Measurements from ENCODE around the gene DMRTB1. TPM values are rescaled to one million over a fixed set of nuclear protein-coding genes. Genes with fewer than 3 reads are reported as not detected.

The DMRTB1 gene
- total RNA-seq, 1 donor from 2014 or later: not detected

DNA sequence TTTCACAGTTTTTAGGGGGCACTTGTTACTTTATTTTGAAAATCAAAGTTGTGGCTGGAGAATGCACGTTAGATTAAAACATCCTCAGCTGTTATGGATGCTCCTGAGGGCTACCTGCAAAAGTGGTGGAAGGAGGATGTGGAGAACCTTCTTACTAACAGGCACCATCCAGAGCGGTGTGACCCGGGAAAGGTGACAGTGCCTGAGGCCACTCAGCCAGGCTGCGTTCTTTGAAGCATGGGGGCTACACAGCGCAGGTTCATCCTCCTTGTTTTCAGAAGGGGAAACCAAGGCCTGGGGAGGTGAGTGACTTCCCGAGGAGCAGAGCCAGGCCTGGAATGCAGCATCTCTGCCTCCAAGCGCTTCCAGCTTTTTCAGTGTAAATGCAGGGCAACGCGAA, 24.0 kb downstream of the DMRTB1 start:
- H3K27me3 ChIP-seq (ENCODE audit: low read depth): peaks cover 38% of the 10 kb centered on the region
- no peak for TF ChIP-seq CTCF (IDR thresholded peaks at IDR 0.05)

DNA sequence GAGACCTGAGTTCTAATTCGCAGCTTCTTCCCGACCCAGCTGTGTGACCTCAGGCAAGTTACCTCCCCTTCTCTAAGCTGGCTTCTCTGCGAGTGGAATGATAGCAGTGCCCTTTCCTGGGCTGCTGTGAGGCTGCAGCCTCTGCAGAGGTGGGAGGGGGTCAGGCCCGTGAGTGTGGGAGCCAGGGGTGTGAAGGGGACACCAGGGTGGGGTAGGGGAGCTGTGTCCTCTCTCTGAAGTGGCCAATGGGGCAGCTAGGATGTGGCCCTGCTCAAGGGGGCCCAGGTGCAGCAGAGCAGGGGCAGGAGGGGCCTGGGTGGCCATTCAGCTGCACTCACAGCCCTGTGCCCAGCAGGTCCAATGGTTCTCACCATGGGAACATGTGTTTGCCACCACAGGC, 24.5 kb downstream of the DMRTB1 start:
- ATAC-seq: no peak
- TF ChIP-seq CTCF (IDR thresholded peaks at IDR 0.05): no peak
- Histone ChIP-seq H3K36me3 (no peaks in the 10 kb centered on the region), H3K4me3 (no peak overlapping the region), H3K27ac (no peak overlapping the region), H3K9me3 (no peaks in the 10 kb centered on the region), H3K4me1 (no peaks in the 10 kb centered on the region), H3K27me3 (ENCODE audit: low read depth) (peaks cover 38% of the 10 kb centered on the region)
- DNase-seq: no peak
- intact Hi-C loops (cut with DNase I): no loop called here

More for the DNA sequence above, 24.0 kb downstream of the DMRTB1 start:
- intact Hi-C loops (cut with DNase I): no loop called here
- Histone ChIP-seq H3K27ac (no peak overlapping the region), H3K4me3 (no peak overlapping the region), H3K9me3 (no peaks in the 10 kb centered on the region), H3K36me3 (no peaks in the 10 kb centered on the region), H3K4me1 (no peaks in the 10 kb centered on the region)
- no peak for DNase-seq
- ATAC-seq: no peak

- Histone ChIP-seq H3K27me3 (ENCODE audit: low read depth) (peaks cover 38% of the 10 kb centered on the region), H3K27ac (no peak overlapping the region), H3K9me3 (no peaks in the 10 kb centered on the region), H3K36me3 (no peaks in the 10 kb centered on the region), H3K4me1 (no peaks in the 10 kb centered on the region), H3K4me3 (no peak overlapping the region)
- ATAC-seq (no peak), DNase-seq (no peak)
- no peak for TF ChIP-seq CTCF (IDR thresholded peaks at IDR 0.05)
- intact Hi-C loops (cut with DNase I): no loop called here
These were observed 25.7 kb downstream of the DMRTB1 start for GRCh38 chr1:53484705-53485477.

DNA sequence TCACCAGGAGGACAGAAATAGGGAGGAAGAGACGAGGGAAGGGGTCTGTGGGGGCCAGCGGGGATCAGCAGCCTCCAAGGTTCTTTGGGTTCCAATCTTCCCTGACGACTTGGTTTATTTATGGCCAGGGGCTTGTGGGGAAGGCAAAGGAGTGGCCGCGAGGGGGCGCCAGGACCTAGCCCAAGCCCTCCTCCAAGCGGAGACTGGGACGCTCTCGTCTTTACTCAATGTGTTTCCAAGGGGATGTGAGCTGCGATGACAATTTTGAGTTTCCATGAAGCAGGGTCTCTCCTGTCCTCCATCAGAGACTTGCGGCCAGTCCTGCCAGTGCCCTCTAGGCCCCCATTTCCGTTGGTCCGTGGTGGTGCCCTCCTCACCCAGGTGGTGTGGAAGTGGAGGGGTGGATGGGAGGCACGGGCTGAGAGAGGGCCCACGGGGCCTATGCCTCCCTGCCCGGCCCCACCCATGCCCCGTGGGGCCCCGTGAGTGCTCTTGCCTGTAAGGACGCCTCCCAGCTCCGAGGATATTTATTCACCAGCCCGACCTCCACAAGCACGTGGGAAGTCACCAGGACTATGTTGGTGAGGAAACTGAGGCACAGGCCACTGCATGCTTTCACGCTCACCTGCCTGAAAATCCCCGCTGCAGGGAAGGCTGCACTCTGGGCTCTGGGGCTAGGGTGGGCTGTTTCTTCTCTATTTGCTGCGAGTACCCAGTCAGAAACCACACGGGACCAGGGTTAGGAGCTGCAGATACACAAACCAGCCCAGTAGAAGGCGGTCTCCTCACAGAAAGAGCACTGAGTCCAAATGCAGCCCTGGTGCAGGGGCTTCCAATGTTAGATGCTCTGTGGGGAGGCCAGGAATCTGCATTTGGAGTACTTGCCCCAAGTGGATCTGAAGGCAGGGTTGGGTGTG, 26.5 kb downstream of the DMRTB1 start:
- no peaks in the 10 kb centered on the region for H3K4me1 ChIP-seq
- TF ChIP-seq CTCF (IDR thresholded peaks at IDR 0.05): peak; percentile 85
- no peaks in the 10 kb centered on the region for H3K36me3 ChIP-seq
- H3K27me3 ChIP-seq (ENCODE audit: low read depth): peaks cover 43% of the 10 kb centered on the region
- H3K4me3 ChIP-seq: no peak overlapping the region
- intact Hi-C loops (cut with DNase I): no loop called here
- DNase-seq: peak; percentile 84
- H3K27ac ChIP-seq: no peak overlapping the region
- peak; percentile 82 to 87 for ATAC-seq
- H3K9me3 ChIP-seq: no peaks in the 10 kb centered on the region

DNA sequence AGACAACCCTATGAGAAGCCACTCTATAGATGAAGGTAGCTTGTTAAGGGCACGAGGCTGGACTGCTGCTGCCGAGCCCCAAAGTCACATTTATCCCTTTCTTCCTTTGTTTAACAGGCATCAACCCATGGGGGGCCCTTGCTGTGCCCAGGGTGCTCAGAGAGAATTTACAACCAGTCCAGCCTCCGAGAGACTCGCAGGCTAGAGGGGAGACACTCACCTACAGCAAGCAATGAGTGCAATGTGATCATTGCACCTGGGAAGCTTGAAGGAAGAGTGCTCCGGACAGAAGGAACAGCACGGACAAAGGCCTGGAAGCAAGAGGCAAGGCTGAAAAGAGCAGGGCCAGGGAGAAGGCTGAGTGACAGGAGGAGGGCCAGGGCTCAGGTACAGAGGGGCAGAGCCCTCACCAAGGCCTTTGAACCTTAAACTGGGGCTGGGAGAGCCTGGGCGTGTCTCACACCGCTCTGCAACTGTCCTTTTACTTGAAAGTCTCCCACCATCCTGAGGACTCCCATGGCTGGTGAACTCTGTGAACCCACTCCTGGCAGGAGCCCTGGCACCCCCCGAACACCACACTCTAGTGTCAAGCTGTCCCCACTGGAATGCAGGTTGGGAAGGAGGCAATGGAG, 27.3 kb downstream of the DMRTB1 start:
- DNase-seq (no peak), ATAC-seq (no peak)
- intact Hi-C loops (cut with DNase I): no loop called here
- Histone ChIP-seq H3K27me3 (ENCODE audit: low read depth) (peaks cover 43% of the 10 kb centered on the region), H3K4me1 (no peaks in the 10 kb centered on the region), H3K4me3 (no peak overlapping the region), H3K9me3 (no peaks in the 10 kb centered on the region), H3K27ac (no peak overlapping the region), H3K36me3 (no peaks in the 10 kb centered on the region)
- no peak for TF ChIP-seq CTCF (IDR thresholded peaks at IDR 0.05)

Data from lower lobe of right lung (tissue), 2 donors.